ENCODE data around the gene PIMREG. TPM values are rescaled to one million over a fixed set of nuclear protein-coding genes. Genes with fewer than 3 reads are reported as not detected.

The PIMREG gene
- polyA plus RNA-seq, 1 experiment: 54.5 TPM

DNA sequence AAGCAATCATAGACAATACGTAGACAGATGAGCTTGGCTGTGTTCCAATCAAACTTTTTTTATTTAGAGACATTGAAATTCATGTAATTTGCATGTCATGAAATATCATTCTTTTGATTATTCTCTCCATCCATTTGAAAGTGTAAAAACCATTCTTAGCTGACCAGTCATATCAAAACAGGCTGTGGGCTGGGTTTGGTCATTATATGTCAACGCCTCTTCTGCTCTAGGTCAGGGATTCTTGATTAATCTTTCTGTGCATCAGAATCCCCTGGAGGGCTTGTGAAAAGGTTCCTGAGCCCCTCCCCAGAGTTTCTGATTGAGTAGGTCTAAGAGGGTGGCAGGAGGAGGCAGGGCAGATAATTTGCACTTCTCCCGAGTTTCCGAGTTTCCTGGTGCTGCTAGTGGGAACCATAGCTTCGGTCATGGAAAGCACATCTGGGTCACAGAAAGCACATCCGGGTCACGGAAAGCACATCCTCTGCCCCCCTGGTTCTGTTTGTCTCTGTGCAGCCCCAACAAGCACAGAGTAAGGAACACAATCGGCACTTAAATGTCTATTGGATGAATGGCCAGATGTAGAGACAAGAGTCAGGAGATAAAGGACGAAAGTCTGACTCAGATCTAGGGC is 16.4 kb downstream of the PIMREG start:
- H3K27me3 ChIP-seq (ENCODE audit: control insufficient read depth, insufficient read depth, low read length): no peaks in the 10 kb centered on the region
- CTCF ChIA-PET: interaction anchor here (3.0 to 3.2 kb wide), 2 partner anchors 12 kb away, joined by 13 to 18 read pairs; no protein-coding TSS in a partner anchor
- no peak overlapping the region for H3K4me3 ChIP-seq (ENCODE audit: low read depth, low read length)
- POLR2A ChIA-PET: no interaction called here
- no peak for TF ChIP-seq CTCF (IDR thresholded peaks at IDR 0.05; ENCODE audit: insufficient read depth, low read depth, low read length)
- no peaks in the 10 kb centered on the region for H3K36me3 ChIP-seq (ENCODE audit: control insufficient read depth, insufficient read depth, low read length)
- DNase-seq (ENCODE audit: low read depth): no peak

GRCh38 chr17:6461246-6461645 is 17.0 kb downstream of the PIMREG start:
- no peak for TF ChIP-seq CTCF (IDR thresholded peaks at IDR 0.05; ENCODE audit: insufficient read depth, low read depth, low read length)
- H3K4me3 ChIP-seq (ENCODE audit: low read depth, low read length): no peak overlapping the region
- no peaks in the 10 kb centered on the region for H3K27me3 ChIP-seq (ENCODE audit: control insufficient read depth, insufficient read depth, low read length)
- H3K36me3 ChIP-seq (ENCODE audit: control insufficient read depth, insufficient read depth, low read length): no peaks in the 10 kb centered on the region
- ChIA-PET CTCF (interaction anchor here (3.2 kb wide), 1 partner anchor 11 kb away, joined by 13 read pairs; no protein-coding TSS in a partner anchor), POLR2A (no interaction called here)
- no peak for DNase-seq (ENCODE audit: low read depth)

DNA sequence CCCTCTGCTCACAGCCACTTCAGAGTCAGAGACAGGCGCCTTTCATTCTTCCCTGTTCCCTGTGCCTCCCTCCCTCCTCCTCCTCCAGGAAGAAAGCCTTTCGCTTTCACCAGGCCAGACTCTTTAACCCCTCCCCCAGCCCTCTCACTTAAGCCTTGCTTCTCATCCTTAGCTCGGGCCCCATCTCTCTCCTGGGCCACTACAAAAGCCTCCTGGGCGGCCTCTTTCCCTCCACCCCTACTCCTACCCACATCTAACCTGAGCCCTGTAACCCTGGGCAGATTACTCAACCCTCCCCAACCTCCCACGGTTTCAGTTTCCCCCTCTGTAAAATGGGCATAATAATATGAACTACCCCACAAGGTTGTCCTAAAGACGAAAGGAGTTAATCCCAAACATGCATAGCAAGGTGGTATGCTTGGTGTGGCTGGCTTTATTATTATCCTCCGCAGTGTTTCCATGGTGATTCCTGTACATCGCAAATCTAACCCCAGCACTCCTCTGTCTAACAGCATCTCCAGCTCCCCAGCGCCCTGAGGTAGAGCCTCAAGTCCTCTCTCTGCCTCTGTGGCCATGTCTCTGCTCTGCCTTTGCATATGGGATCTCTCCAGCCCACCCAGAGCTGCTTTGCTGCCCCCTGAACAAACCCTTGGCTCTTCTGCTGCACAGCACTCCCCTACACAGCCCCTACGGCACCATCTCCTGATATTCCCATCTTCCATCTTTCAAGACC is 17.7 kb downstream of the PIMREG start:
- Histone ChIP-seq H3K36me3 (ENCODE audit: control insufficient read depth, insufficient read depth, low read length) (no peaks in the 10 kb centered on the region), H3K27me3 (ENCODE audit: control insufficient read depth, insufficient read depth, low read length) (no peaks in the 10 kb centered on the region), H3K4me3 (ENCODE audit: low read depth, low read length) (no peak overlapping the region)
- POLR2A ChIA-PET: no interaction called here
- no peak for TF ChIP-seq CTCF (IDR thresholded peaks at IDR 0.05; ENCODE audit: insufficient read depth, low read depth, low read length)
- no peak for DNase-seq (ENCODE audit: low read depth)
- CTCF ChIA-PET: interaction anchor here (3.2 kb wide), 1 partner anchor 11 kb away, joined by 13 read pairs; no protein-coding TSS in a partner anchor

DNA sequence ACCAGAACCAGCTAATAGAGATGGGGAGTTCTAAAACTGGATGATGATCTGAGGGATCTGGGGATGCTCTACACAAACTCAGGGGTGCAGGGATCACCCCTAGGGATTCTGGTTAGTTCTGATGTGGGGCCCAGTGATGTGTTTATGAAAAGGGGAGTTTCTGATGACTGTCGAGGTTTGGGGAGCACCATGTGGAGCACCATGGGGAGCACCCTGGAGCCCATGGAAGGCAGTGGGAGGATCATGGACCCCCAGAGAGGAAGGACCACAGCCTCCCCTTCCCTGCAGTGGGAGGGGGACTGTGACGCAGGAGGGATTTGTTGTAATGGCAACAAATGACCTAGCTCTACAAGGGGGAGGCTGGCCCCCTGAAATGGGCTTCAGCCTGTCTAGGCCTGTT is 18.4 kb downstream of the PIMREG start:
- DNase-seq (ENCODE audit: low read depth): no peak
- H3K27me3 ChIP-seq (ENCODE audit: control insufficient read depth, insufficient read depth, low read length): no peaks in the 10 kb centered on the region
- no peak for TF ChIP-seq CTCF (IDR thresholded peaks at IDR 0.05; ENCODE audit: insufficient read depth, low read depth, low read length)
- no peaks in the 10 kb centered on the region for H3K36me3 ChIP-seq (ENCODE audit: control insufficient read depth, insufficient read depth, low read length)
- H3K4me3 ChIP-seq (ENCODE audit: low read depth, low read length): no peak overlapping the region
- ChIA-PET POLR2A (no interaction called here), CTCF (interaction anchor here (1.5 to 3.2 kb wide), 2 partner anchors 10 to 164 kb away, joined by 3 to 13 read pairs; no protein-coding TSS in a partner anchor)

- CTCF ChIA-PET: interaction anchor here (1.0 to 3.2 kb wide), 3 partner anchors 9 to 163 kb away, joined by 3 to 13 read pairs (median 3); no protein-coding TSS in a partner anchor
- no peak for DNase-seq (ENCODE audit: low read depth)
- Histone ChIP-seq H3K4me3 (ENCODE audit: low read depth, low read length) (no peak overlapping the region), H3K27me3 (ENCODE audit: control insufficient read depth, insufficient read depth, low read length) (no peaks in the 10 kb centered on the region), H3K36me3 (ENCODE audit: control insufficient read depth, insufficient read depth, low read length) (no peaks in the 10 kb centered on the region)
- POLR2A ChIA-PET: no interaction called here
- TF ChIP-seq CTCF (IDR thresholded peaks at IDR 0.05; ENCODE audit: insufficient read depth, low read depth, low read length): no peak
Measured at GRCh38 chr17:6463616-6464445, 19.6 kb downstream of the PIMREG start.
